ENCODE results near the gene GSTA2.

DNA sequence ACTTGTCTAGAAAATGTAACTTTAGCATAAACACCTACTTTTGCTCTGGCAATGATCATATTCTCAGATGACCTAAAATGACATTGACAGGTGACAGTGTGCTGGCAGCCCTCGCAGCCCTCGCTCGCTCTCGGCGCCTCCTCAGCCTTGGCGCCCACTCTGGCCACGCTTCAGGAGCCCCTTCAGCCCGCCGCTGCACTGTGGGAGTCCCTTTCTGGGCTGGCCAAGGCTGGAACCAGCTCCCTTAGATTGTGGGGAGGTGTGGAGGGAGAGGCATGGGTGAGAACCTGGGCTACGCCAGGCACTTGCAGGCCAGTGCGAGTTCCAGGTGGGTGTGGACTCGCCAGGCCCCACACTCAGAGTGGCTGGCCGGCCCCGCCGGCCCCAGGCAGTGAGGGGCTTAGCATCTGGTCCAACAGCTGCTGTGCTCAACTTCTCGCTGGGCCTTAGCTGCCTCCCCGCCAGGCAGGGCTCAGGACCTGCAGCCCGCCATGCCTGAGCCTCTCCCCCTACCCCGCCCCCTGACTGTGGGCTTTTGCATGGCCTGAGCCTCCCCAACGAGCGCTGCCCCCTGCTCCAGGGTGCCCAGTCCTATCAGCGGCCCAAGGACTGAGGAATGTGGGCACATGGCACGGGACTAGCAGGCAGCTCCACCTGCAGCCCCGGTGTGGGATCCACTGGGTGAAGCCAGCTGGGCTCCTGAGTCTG, 23.1 kb upstream of the GSTA2 start:
- TF ChIP-seq EP300 (IDR thresholded peaks at IDR 0.05) = no peak
- TF ChIP-seq, protein P1, sequence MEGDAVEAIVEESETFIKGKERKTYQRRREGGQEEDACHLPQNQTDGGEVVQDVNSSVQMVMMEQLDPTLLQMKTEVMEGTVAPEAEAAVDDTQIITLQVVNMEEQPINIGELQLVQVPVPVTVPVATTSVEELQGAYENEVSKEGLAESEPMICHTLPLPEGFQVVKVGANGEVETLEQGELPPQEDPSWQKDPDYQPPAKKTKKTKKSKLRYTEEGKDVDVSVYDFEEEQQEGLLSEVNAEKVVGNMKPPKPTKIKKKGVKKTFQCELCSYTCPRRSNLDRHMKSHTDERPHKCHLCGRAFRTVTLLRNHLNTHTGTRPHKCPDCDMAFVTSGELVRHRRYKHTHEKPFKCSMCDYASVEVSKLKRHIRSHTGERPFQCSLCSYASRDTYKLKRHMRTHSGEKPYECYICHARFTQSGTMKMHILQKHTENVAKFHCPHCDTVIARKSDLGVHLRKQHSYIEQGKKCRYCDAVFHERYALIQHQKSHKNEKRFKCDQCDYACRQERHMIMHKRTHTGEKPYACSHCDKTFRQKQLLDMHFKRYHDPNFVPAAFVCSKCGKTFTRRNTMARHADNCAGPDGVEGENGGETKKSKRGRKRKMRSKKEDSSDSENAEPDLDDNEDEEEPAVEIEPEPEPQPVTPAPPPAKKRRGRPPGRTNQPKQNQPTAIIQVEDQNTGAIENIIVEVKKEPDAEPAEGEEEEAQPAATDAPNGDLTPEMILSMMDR (IDR thresholded peaks at IDR 0.05) = no peak
- no peak for TF ChIP-seq POLR2A (IDR thresholded peaks at IDR 0.05)
- TF ChIP-seq POLR2AphosphoS5 (IDR thresholded peaks at IDR 0.05) = no peak

Measured in gastroesophageal sphincter (tissue), 3 donors.